Left lung (tissue), 14 donors: Measurements from ENCODE around the gene NPIPA1. TPM values are rescaled to one million over a fixed set of nuclear protein-coding genes. Genes with fewer than 3 reads are reported as not detected.
A peak's percentile ranks its signal among the peaks of the same experiment; 100 is the strongest.
"Not testable (repeated sequence)": the region's sequence is repeated elsewhere in the genome, so short reads cannot be mapped to it uniquely, and the experiment has no call there.

Experiments used
- ATAC-seq: fragments of 200-7000 bp; cut with Tn5 transposase; one replicate; pipeline ENCODE4 v1.9.1; 2020; ENCODE audit warnings: moderate library complexity
- DNase-seq, 4 donors: peaks; one replicate each; pipeline ENCODE4 v3.0.0-alpha.2; 2013 to 2020
- H3K27ac ChIP-seq, 2 donors: fragments of 200-600 bp; sonication (generic) in 1 of 2; one replicate each; pipeline versions ENCODE4 v1.5.0 to v1.8.0; 2020 to 2021
- H3K27me3 ChIP-seq, 2 donors: fragments of 200-600 bp; sonication (generic) in 1 of 2; one replicate each; pipeline versions ENCODE4 v1.5.0 to v1.8.0; 2020 to 2021
- H3K36me3 ChIP-seq, 2 donors: fragments of 200-600 bp; sonication (generic) in 1 of 2; one replicate each; pipeline versions ENCODE4 v1.5.0 to v1.8.0; 2020 to 2021
- H3K4me1 ChIP-seq, 2 donors: fragments of 200-600 bp; one replicate each; pipeline ENCODE4 v1.8.0; 2021
- H3K4me3 ChIP-seq, 2 donors: fragments of 200-600 bp; sonication (generic) in 1 of 2; one replicate each; pipeline versions ENCODE4 v1.5.0 to v1.8.0; 2020 to 2021; ENCODE audit warnings: mild to moderate bottlenecking in 1 of 2
- H3K9me3 ChIP-seq, 2 donors: fragments of 200-600 bp; sonication (generic) in 1 of 2; one replicate each; pipeline versions ENCODE4 v1.5.0 to v1.8.0; 2020 to 2021
- intact Hi-C, 2 donors: fragments of 100-400 bp; cut with DNase I; formaldehyde crosslinking; loops; one replicate each; pipeline versions ENCODE4 v1.11.2 to v1.14.2; 2022
- long read RNA-seq, 12 donors: library from polyadenylated mRNA in 2 of 12; unstranded in 2 of 12; transcript quantifications; one replicate each; pipeline ENCODE4 v2.0.0 and lab custom pipeline, GENCODE V29; 2019 to 2026
- polyA plus RNA-seq, 6 donors: library from polyadenylated mRNA; unstranded; fragments of 120-200 nt; gene quantifications; one replicate each; pipeline ENCODE4 v1.2.1, GENCODE V29; 2013; ENCODE audit not compliant: insufficient read length in 6 of 6
- total RNA-seq, 2 donors: library from RNA; stranded (reverse); fragmentation: NEBNext Ultra II Directional; extraction: Animal tissue kit (Norgen Biotek cat#: 25700); gene quantifications; one replicate each; pipeline ENCODE4 v1.2.1, GENCODE V29; 2021
- TF ChIP-seq, protein P1 (sequence below), 2 donors: fragments of 200-600 bp; sonication (generic) in 1 of 2; IDR thresholded peaks; one replicate each; pipeline versions ENCODE4 v1.5.0 to v1.8.0; 2021; ENCODE audit warnings: antibody characterized with exemption in 2 of 2
- donor health status: DM: no; HTN: yes; CAD: no.
- donor health status: DM: no; HTN: no; CAD: no.

Gene NPIPA1
- total RNA-seq: 10 to 100 TPM; 79.2 to 83.4 TPM
- polyA plus RNA-seq: 100 to 1,000 TPM; 123 to 217 (median 173) TPM
- long read RNA-seq, donor 1: 0 reads
- long read RNA-seq, donor 2, partial matches to known transcripts: 0 of 2 reads
- long read RNA-seq, donor 2, other reads (novel, unspliced or antisense): 0 of 2 reads
- long read RNA-seq, donor 3, partial matches to known transcripts: 0 of 1 reads
- long read RNA-seq, donor 3, other reads (novel, unspliced or antisense): 0 of 1 reads
- long read RNA-seq, donor 4, partial matches to known transcripts: 0 of 1 reads
- long read RNA-seq, donor 4, other reads (novel, unspliced or antisense): 1 of 1 reads
- long read RNA-seq, donor 5: 0 reads
- long read RNA-seq, donor 6: 0 reads
- long read RNA-seq, donor 7: 0 reads
- long read RNA-seq, donor 8, partial matches to known transcripts: 0 of 1 reads
- long read RNA-seq, donor 8, other reads (novel, unspliced or antisense): 0 of 1 reads
- long read RNA-seq, donor 9: 0 reads
- long read RNA-seq, donor 10, partial matches to known transcripts: 0 of 1 reads
- long read RNA-seq, donor 10, other reads (novel, unspliced or antisense): 1 of 1 reads
- long read RNA-seq, donor 11: 0 reads
- long read RNA-seq, donor 12, partial matches to known transcripts: 6 of 6 reads
- long read RNA-seq, donor 12, other reads (novel, unspliced or antisense): 0 of 6 reads

DNA sequence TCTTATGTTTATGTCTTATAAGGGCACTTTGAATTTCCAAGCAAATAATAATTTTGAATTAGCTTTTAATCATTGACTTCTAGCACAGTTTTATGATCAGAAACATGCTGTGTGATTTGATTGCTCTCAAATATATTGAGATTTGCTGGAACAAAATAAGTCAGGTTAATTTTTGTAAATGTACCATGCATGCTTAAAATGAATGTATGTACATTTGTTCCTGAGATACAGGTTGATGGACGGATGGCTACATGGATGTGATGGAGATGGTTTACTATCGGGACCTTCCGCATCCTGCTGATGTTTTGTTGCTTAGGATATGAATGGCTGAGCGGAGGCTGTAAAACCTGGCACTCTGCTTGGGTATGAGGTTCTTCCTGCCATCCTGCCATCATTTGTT, at the start of gene NPIPA1:
Gene NPIPA1 (plus strand): TSS at position 301 of the 400 bp plus-strand sequence. CDS start 0 bp downstream, at position 301.
- H3K27ac ChIP-seq, H3K4me3 ChIP-seq, H3K27me3 ChIP-seq, DNase-seq, H3K9me3 ChIP-seq, H3K4me1 ChIP-seq, intact Hi-C loops, ATAC-seq: not testable (repeated sequence)
- H3K36me3 ChIP-seq: peaks cover 0 to 12% of the 10 kb centered on the region in 2 donors

DNA sequence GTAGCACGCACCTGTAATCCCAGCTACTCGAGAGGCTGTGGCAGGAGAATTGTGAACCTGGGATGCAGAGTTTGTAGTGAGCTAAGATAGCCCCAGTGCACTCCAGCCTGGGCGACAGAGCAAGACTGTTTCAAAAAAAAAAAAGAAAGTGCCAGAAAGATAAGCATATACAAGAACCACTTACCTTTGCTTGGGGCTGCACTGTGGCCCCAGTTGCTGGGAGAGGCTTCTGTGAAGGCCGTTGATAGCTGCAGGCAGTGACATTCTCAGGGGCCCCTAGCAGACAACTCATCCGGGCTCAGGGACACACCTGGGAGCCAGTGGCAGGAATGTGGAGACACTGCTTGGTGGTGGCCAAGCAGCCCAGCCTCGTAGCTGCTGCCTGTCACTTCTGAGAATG, 45.1 kb upstream of the NPIPA1 start:
- H3K9me3 ChIP-seq, DNase-seq, intact Hi-C loops, H3K27ac ChIP-seq, H3K4me1 ChIP-seq, H3K4me3 ChIP-seq, H3K27me3 ChIP-seq, ATAC-seq: not testable (repeated sequence)
- H3K36me3 ChIP-seq: peaks cover 0 to 13% of the 10 kb centered on the region in 2 donors

DNA sequence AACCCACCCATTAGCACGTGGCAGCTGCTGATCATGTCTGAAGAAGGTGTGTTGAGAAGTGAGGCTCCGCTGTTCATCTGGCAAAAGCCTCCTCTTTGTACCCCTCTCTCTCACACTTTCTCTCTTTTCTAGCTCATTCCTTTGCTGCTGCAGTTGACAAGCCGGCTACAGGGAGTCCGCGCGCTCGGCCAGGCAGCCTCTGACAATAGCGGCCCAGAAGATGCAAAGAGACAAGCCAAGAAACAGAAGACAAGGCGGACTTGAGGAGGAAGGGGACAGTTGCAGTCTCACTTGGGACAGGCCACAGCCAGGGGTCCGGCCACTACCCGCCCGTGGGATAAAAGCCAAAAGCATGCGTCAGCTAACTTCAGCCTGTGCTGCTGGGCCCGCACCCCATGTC, 41.9 kb upstream of the NPIPA1 start:
- H3K27me3 ChIP-seq, H3K27ac ChIP-seq, DNase-seq, H3K4me3 ChIP-seq, ATAC-seq, H3K36me3 ChIP-seq, H3K9me3 ChIP-seq, H3K4me1 ChIP-seq, intact Hi-C loops: not testable (repeated sequence)

DNA sequence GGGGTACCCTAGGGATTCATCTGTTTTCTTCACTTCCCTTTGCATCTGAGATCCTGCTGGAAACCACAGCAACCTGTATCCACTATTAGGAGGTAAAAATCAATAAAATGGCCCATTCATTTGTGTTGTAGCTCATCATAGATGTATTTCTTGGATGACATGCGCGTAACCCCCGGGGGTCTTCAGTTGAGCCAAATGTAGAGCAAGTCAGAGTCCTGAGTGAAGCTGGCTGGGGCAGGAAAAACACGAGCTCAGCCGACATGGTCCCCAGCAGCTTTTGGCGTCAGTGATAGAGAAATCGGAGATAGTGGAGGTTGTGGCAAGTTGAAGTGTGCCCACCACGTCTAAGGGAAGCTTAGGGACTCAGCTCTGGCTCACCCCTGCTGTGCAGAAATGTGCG, 41.2 kb upstream of the NPIPA1 start:
- H3K4me1 ChIP-seq, DNase-seq, H3K36me3 ChIP-seq, H3K4me3 ChIP-seq, H3K9me3 ChIP-seq, ATAC-seq, H3K27ac ChIP-seq, H3K27me3 ChIP-seq, intact Hi-C loops: not testable (repeated sequence)

DNA sequence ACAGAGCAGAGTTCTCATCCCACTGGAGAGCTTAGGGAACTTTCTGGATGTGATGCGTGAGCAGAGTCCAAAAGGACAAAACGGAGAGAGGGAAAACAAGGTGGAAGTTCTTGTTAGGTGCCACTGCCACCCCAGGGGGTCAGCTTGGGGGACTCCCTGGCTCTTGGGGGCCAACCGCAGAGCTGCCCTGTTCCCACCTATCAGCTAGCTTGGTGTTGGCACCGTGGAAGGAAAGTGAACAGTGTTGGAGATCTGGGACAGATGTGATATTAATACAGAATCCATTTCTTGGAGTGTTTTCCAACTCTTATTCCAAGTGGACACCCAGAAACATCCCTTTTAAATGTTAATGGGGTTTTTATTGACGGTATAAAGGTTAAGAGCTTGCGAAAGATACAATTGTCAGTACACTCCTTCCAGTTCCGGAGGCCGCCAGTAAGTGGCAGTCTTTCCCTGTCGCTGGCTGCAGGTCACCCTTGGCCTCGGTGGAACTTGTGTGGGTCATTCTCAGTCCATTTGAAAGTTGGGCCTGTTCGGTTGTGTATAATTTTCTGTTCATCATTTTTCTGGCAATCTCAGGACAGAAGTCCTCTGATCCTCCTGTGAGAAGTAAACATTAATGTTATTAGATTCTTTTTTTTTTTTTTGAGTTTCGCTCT, 40.1 kb upstream of the NPIPA1 start:
- H3K4me3 ChIP-seq, DNase-seq, H3K36me3 ChIP-seq, H3K27me3 ChIP-seq, H3K9me3 ChIP-seq, H3K4me1 ChIP-seq, intact Hi-C loops, H3K27ac ChIP-seq: not testable (repeated sequence)
- TF ChIP-seq, protein P1, sequence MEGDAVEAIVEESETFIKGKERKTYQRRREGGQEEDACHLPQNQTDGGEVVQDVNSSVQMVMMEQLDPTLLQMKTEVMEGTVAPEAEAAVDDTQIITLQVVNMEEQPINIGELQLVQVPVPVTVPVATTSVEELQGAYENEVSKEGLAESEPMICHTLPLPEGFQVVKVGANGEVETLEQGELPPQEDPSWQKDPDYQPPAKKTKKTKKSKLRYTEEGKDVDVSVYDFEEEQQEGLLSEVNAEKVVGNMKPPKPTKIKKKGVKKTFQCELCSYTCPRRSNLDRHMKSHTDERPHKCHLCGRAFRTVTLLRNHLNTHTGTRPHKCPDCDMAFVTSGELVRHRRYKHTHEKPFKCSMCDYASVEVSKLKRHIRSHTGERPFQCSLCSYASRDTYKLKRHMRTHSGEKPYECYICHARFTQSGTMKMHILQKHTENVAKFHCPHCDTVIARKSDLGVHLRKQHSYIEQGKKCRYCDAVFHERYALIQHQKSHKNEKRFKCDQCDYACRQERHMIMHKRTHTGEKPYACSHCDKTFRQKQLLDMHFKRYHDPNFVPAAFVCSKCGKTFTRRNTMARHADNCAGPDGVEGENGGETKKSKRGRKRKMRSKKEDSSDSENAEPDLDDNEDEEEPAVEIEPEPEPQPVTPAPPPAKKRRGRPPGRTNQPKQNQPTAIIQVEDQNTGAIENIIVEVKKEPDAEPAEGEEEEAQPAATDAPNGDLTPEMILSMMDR (IDR thresholded peaks at IDR 0.05): peak; percentile 21 to 31
- peak; percentile 79 for ATAC-seq

DNA sequence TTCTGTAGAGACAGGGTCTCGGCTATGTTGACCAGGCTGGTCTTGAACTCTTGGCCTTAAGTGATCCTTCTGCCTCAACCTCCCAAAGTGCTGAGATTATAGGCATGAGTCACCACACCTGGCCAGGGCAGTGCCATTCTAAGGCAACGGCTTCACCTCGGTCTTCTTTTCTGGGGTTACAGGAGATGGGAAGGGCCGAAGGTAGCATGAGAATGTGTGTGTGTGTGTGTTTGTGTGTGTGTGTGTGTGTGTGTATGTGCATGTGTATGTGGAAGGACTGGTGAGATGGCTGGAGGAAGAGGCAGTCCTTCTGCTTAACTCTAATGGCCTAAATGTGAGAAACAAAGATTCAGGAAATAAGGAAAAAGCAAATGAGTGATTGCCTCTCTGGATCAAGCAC, 39.1 kb upstream of the NPIPA1 start:
- H3K4me3 ChIP-seq, H3K36me3 ChIP-seq, H3K27ac ChIP-seq, DNase-seq, H3K9me3 ChIP-seq, H3K27me3 ChIP-seq, intact Hi-C loops, H3K4me1 ChIP-seq, ATAC-seq: not testable (repeated sequence)

DNA sequence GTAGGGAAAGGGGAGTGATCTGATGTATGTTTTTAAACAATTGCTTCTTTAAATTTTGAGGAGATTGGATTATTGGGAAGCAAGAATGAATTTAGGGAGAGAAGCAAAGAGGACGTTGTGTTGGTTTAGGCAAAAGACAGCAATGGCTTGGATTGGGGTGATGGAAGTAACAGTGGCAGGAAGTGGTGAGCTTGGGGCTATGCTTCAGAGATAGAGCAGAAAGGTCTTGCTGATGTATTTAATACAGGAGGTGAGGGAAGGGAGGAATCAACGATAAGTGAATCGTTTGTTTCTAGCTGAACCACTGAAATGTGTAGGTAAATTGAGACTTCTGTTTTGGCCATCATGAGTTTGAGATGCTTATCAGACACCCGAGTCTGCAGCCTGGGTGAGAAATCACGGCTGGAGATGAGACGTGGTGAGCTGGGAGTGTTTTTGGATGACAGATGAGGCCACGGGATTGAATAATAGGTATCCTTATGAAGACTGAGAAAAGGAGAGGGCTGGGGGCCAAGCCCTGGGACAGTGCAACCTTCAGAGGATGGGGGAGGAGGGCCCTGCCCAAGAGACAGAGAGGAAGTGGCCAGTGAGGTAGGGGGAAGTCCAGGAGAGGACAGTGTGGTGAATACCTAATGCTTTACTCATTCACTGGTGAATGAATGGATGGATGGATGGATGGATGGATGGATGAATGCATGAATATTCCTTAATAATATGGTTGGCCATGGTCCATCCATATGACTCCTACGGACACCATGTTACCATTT, 33.9 kb upstream of the NPIPA1 start:
- H3K27me3 ChIP-seq, H3K4me3 ChIP-seq, H3K4me1 ChIP-seq, DNase-seq, ATAC-seq, intact Hi-C loops, H3K27ac ChIP-seq, H3K9me3 ChIP-seq, H3K36me3 ChIP-seq: not testable (repeated sequence)

DNA sequence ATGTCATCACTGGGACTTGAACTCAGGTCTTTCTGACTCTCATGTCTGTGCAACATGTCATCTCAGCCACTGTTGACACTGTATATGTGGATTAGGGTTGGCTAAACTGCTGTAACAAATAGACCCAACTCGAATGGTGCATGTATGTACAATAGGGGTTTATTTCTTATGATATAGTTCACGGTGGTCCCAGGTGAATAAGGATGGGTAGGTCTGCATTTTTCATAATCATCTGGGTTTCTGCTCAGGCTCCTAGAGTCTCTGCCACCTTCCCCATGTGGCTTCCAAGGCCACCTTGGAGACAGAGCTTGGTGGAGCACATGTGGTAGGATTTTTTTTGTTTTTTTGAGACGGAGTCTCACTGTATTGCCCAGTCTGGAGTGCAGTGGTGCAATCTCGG, 27.5 kb upstream of the NPIPA1 start:
- H3K27me3 ChIP-seq, DNase-seq, intact Hi-C loops, H3K4me3 ChIP-seq, H3K36me3 ChIP-seq, H3K4me1 ChIP-seq, H3K9me3 ChIP-seq, H3K27ac ChIP-seq: not testable (repeated sequence)
- ATAC-seq: peak; percentile 47

DNA sequence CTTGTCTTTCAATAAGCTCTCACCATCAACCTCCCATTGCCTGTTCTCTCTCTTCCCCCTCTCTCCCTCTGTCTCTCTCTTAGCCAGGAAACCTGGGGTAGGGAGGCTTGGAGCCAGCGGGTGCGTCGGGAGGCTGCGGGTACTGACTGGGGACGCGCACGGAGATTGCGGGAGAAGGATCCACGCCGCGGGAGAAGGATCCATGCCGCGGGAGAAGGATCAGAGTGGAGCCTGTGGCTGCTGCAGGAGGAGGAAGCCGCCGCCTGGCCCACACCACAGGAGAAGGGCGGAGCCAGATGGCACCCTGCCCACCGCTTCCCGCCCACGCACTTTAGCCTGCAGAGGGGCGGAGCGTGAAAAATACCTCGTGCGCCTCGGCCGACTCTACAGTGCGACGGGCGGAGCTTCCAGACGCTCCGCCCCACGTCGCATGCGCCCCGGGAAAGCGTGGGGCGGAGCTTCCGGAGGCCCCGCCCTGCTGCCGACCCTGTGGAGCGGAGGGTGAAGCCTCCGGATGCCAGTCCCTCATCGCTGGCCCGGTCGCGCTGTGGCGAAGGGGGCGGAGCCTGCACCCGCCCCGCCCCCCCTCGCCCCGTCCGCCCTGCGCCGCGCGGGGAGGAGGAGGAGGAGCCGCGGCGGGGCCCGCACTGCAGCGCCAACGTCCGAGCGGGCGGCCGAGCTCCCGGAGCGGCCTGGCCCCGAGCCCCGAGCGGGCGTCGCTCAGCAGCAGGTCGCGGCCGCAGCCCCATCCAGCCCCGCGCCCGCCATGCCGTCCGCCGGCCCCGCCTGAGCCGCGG, 26.2 kb upstream of the NPIPA1 start:
- DNase-seq, H3K9me3 ChIP-seq, intact Hi-C loops, H3K27me3 ChIP-seq, H3K27ac ChIP-seq, H3K4me3 ChIP-seq, H3K36me3 ChIP-seq, H3K4me1 ChIP-seq: not testable (repeated sequence)
- ATAC-seq: peak; percentile 95

DNA sequence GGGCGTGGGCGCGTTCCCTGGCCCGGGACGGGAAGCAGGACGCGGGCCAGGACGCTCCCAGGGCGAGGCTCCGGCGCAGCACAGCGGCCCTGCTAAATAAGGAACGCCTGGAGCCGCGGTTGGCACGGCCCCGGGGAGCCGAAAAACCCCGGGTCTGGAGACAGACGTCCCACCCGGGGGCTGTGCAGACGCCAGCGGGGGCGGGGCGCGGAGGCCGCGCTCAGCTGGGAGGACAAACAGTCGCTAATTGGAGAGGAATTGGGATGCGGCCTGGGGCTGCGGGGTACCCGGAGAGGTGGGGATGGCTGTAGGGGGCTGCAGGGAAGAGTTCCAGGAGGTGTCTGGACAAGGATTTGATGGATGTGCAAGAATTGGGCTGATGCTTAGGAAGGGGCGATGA, 25.3 kb upstream of the NPIPA1 start:
- H3K9me3 ChIP-seq, ATAC-seq, intact Hi-C loops, H3K36me3 ChIP-seq, H3K4me1 ChIP-seq, H3K27me3 ChIP-seq: not testable (repeated sequence)
- DNase-seq: peak in 2 of 4 donors; percentile 65 to 89
- Histone ChIP-seq H3K27ac (peak overlapping the region; percentile 57 to 67), H3K4me3 (peak overlapping the region; percentile 34 to 46)

DNA sequence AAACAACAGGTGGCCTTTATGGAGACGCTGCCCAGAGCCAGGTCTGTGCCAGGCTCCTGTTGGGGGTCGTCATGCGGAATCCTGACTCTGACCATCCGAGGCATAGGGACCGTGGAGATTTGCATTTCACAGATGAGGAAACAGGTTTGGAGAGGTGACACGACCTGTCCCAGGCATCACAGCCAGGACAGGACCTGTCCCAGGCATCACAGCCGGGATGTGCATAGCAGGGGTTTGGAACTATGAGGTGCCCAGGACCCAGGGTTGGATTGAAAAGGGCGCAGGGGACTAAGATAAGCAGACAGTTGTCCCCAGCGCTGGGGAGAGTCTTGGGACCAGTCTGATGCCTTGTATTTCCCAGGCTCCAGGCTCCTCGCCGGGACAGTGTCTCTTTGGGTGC, 24.7 kb upstream of the NPIPA1 start:
- H3K27me3 ChIP-seq, H3K4me1 ChIP-seq, ATAC-seq, DNase-seq, intact Hi-C loops, H3K4me3 ChIP-seq, H3K27ac ChIP-seq, H3K36me3 ChIP-seq, H3K9me3 ChIP-seq: not testable (repeated sequence)
